HG02678 (cell line): Measurements from ENCODE around the gene PLEKHG1.
A peak's percentile ranks its signal among the peaks of the same experiment; 100 is the strongest.

ENCODE experiments used
- ATAC-seq: cut with Tn5 transposase; IDR thresholded peaks from one replicate; pipeline ENCODE4 v1.9.1; 2021; ENCODE audit warnings: mild to moderate bottlenecking, moderate library complexity; ENCODE audit not compliant: unreplicated experiment

PLEKHG1 gene

DNA sequence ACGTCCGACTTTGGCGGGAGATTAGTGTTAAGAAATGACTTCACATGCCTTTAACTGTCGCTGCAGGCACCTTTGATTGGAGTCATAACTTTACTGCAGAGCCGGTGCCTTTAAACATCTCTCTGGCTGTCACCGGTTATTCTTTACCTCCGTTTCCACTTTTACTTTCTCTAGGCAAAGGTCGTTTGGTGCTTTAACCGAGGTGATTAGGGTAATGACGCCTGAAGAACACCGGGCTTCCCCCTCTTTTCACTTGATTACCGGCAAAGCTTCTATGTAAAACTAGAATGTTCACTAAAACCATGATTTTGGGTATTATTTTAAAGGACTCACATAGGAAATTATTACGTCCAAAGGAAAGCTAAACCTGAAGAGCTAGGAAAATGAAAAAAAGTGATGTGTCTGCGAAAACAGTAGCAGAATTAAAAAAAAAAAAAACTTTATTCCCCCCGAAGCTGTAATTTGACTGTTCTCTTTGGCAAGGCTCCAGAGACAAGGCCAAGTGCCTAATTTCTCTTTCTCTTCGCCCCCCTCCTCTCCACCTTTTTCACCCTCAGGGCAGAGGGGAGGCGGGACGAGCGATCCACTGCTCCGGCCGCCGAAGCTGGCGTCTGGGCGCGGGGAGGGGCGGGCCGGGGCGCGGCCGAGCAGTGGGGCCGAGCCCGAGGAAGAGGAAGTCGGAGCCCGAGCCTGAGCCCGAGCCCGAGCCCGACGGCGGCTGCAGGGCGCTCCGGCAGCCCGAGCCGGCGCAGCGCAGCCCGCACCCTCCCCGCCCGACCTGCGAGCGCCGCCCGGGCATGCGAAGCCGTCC lies at the start of gene PLEKHG1:
TSS of gene PLEKHG1 (plus strand) at position 687 of the 811 bp plus-strand sequence. CDS start 133,797 bp downstream, outside the sequence.
- peak; percentile 77 for ATAC-seq

DNA sequence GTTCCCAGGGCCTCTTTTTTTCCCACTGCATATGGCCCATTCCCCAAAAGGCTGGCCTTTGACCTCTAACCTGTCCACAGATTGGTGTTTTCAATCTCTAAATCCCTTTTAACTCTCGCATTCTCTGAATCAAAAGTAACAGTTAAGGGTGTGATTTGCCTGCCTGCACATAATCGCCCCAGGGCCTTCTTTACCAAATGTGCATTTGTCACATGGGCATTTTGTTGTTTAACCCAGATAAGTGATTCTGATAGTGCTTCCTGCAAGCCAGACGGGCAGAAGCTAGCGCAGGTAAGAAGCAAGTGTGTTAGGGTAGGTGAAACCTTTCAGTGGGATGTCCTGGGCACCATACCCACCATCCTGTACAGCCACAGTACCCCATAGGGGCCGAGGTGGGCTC lies 49.4 kb upstream of the PLEKHG1 start:
- ATAC-seq, result no peak

DNA sequence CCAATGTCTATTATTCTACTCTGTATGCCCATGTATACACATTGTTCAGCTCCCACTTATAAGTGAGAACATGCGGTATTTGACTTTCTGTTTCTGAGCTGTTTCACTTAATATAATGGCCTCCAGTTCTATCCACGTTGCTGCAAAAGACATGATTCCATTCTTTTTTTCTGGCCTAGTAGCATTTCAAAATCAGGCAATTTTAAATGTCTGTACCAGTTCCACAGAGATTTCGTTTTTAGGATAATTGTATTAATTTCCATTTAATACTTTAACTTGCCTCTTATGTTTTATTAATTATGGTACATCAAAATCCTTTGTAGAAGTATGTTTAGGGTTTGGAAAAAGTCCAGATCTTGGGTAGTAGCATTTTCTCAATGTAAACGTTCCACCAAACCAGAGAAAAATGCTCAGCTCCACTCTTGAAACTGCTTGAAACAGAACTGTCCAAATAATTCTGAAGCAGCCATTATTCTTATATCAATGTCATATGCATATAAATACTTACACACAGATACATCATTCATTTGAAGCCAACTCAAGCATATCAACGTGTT lies 42.6 kb upstream of the PLEKHG1 start:
- no peak for ATAC-seq

GRCh38 chr6:150560004-150560883 lies 39.4 kb upstream of the PLEKHG1 start:
- no peak for ATAC-seq

- ATAC-seq, result no peak
These were observed 38.8 kb upstream of the PLEKHG1 start for GRCh38 chr6:150560884-150561219.

GRCh38 chr6:150565945-150566344 lies 33.7 kb upstream of the PLEKHG1 start:
- no peak for ATAC-seq

DNA sequence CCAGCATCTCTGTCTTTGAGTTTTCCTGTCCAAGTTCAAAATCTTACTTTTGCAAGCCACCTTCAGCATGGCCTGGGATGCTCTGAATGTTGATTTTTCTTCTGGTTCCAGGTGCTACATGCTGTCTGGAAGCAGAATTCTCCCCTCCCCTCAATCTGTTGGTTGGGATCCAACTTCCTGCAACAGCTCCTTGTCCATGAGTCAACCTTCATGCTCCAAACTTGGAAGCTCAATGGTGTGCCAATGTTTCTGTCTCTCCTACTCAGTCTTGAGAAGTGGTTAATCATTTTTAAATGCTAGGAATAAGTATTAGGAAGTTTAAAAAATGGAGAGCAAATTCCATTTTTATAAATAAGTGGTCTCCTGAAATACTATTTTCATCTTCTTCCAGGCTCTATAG lies 33.2 kb upstream of the PLEKHG1 start:
- no peak for ATAC-seq

- no peak for ATAC-seq
These were observed 32.3 kb upstream of the PLEKHG1 start for GRCh38 chr6:150567380-150567779.

- no peak for ATAC-seq
These were observed 31.8 kb upstream of the PLEKHG1 start for GRCh38 chr6:150567823-150568383.

GRCh38 chr6:150568560-150568959 lies 31.1 kb upstream of the PLEKHG1 start:
- no peak for ATAC-seq

DNA sequence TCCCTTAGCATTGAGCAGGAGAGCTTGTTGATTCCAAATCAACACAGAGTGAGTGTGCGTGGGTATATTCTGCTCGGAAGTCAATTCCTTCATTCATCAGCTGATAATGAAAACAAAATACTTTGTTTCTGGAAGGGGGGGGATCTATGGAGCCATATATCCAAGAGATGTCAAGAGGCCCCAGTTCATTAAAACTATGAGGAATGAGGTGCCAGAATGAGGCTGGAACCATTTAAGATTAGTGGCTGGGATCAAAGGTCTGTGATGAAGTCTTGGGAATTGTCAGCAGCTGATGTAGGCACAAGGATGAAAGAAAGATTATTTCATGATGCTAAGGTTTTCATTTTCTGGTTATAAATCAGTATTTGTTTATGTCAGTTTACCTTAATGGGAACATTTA lies 30.5 kb upstream of the PLEKHG1 start:
- no peak for ATAC-seq

GRCh38 chr6:150573041-150573681 lies 26.5 kb upstream of the PLEKHG1 start:
- no peak for ATAC-seq

DNA sequence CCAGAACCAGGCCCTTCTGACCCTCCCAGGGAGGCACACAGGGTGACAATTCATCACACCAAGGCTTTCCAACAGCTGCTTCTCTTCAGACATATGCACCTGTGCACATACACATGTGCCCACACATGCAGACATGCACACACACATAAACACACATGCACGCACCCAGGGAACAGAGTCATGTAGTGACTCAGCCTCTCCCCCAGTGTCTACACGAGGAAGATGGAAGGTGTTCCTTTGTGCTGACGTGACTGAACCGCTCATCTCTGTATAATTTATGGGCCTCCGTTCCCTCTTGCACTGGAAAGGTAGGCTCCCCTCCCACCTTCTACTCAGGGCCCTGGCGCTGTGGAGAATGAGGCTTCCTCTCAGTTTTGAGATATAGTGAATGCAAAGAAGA lies 23.8 kb upstream of the PLEKHG1 start:
- ATAC-seq, result no peak

DNA sequence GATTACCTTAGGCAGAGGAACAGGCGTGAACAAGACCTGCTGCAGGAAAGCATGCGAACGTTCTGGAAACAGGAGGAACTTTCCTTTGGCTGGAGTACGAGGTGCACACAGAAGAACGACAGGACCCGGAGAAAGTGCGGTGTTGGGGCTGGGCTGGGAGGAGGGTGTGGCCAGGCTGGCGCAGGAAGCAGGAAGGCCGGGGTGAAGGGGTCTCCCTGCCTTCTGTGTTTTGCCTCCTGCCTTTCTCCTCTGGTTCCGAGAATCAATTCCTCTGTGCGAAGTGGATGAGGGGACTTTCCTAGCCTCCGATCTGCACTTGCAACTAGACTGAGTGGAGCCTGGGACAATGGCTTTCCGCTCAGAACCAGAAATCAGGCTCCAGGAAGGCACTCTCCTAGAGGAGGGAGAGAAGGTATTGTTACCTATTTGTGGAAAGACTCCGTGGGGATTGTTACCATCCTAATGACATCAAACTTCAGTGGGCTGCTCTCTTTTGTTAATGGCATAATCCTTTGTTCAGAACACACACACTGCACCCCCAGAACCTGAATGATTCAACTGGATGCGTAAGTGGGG lies 22.9 kb upstream of the PLEKHG1 start:
- no peak for ATAC-seq

GRCh38 chr6:150579611-150580010 lies 20.1 kb upstream of the PLEKHG1 start:
- no peak for ATAC-seq

- ATAC-seq, result no peak
These were observed 19.2 kb upstream of the PLEKHG1 start for GRCh38 chr6:150580489-150580888.

DNA sequence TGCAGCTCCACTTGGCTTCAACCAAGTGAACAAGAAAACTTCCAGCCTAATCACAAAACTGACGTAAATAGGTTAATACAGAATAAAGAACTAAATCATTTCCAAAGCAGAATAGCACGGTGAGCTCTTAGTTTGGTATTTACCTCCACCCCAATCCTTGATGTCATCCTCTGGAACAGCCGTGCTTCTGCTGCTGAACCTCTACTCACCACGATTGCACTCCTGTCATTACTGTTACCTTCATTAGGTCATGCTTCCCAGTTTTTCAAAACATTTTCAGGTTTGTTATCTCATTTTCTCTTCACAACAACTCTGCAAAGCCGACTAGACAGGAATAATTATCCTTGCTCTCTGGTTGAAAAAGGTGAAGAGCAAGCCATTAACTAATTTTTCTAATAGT lies 15.6 kb upstream of the PLEKHG1 start:
- no peak for ATAC-seq

DNA sequence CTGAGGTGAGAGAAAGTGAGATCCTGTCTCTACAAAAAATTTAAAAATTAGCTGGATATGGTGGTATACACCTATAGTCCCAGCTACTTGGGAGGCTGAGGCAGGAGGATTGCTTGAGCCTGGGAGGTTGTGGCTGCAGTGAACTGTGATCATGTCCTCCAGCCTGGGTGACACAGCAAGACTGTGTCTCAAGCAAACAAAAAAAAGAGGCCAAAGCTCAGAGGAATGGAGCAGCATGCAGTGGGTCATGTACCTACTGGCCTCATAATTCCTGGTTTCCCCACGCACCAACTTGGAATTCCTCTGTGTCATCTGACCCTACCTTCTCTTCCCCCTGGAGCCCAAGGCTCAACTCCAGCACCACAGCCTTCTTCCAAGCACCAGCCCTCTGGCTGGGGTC lies 15.1 kb upstream of the PLEKHG1 start:
- ATAC-seq, result no peak

DNA sequence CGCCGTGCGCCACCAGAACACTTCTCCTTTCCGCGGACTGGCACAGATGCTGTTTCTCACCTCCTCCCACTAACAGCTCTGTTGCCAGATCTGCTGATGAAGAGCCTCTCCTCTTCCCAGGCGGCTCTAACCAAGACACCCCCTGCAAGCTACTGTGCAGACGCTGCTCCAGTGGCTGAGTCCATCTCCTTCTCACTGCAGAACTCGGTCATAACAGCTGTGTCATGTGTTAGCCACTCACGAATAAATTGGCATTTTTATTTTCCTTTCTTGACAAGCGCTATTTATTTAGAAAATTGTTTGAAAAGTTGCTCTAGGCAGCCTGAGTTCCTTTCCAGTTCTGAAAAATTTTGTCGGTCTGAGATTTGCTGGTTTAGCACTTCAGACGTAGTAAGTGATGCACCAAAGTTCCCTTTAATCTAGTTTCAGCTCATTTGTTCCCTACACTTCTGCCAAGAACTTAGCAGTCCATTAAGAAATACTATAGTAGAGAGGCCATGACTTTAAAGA lies 12.8 kb upstream of the PLEKHG1 start:
- no peak for ATAC-seq

GRCh38 chr6:150587637-150588036 lies 12.0 kb upstream of the PLEKHG1 start:
- ATAC-seq, result no peak
